Epithelial cell of esophagus (primary cell): Measurements from ENCODE around the gene MACF1.

Experiments
- DNase-seq: peaks from one replicate; pipeline ENCODE4 v3.0.0; 2010; ENCODE audit warnings: low read depth
- H3K4me3 ChIP-seq: 2 replicates; pipeline ENCODE4 v1.5.1; 2011; ENCODE audit warnings: mild to moderate bottlenecking, low read length, control low read depth
- TF ChIP-seq, protein P1 (sequence below): IDR thresholded peaks from 2 replicates; pipeline ENCODE4 v1.5.1; 2011; ENCODE audit warnings: low read depth, mild to moderate bottlenecking, low read length, control low read depth, inconsistent platforms; ENCODE audit not compliant: insufficient read depth; ENCODE audit errors: missing control alignments

The MACF1 gene

GRCh38 chr1:39406533-39407450 is 202.3 kb downstream of the MACF1 start:
- H3K4me3 ChIP-seq = no peak overlapping the region
- TF ChIP-seq, protein P1, sequence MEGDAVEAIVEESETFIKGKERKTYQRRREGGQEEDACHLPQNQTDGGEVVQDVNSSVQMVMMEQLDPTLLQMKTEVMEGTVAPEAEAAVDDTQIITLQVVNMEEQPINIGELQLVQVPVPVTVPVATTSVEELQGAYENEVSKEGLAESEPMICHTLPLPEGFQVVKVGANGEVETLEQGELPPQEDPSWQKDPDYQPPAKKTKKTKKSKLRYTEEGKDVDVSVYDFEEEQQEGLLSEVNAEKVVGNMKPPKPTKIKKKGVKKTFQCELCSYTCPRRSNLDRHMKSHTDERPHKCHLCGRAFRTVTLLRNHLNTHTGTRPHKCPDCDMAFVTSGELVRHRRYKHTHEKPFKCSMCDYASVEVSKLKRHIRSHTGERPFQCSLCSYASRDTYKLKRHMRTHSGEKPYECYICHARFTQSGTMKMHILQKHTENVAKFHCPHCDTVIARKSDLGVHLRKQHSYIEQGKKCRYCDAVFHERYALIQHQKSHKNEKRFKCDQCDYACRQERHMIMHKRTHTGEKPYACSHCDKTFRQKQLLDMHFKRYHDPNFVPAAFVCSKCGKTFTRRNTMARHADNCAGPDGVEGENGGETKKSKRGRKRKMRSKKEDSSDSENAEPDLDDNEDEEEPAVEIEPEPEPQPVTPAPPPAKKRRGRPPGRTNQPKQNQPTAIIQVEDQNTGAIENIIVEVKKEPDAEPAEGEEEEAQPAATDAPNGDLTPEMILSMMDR = no peak
- no peak for DNase-seq

DNA sequence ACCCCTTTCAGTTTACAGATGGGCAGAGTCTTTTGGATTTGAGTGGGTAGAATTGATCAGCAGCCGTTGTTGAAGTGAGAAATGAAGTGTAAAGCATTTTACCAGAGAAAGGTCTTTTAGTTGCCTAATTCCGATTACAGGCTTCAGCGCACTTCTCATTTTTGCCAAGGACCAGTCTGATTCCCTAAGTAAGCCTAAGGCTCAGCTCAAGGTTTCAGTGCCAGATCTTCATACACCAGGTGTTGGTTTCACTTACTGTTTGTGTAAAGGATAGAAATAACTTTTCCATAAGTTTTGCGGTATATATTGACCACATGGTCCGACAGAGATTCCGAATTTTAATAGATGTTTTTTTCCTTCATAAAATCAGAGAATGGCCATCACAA is 203.0 kb downstream of the MACF1 start:
- no peak overlapping the region for H3K4me3 ChIP-seq
- DNase-seq = no peak

DNA sequence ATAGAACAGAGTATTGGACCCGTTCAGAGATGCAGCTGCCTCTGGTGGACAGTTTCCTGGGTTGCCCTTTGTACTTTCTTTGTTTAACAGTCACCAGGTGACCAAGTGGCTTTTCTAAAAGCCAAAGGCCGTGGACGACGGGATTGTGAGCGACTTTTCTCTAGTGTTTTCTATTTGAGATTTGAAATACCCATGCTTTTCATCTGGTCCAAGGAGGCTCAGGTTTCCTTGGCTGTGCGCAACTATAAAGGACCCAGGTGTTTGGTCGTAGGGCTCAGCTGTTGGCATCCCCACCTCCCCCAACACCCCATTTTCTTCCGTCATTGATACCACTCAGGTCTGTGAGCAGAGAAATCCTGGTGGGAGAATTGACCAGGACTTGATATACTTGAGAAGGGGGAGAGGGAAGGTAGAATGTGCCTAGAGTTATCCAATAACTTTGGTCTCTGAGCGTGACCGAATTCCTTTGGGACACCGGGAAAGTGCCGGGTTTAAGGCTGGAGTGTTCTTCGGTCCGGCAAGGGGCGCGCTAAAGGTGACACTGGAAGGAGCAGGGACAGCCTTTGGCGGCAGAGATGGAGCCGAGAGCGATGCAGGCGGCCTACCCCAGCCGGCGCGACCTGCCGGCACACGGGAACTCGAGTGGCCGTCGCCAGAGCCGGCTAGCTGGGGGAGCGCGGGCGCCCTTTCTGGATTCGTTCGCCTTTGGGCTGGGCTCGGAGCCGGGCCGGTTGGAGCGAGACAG is 203.6 kb downstream of the MACF1 start:
- TF ChIP-seq, protein P1 = no peak
- peak overlapping the region; percentile 58 for H3K4me3 ChIP-seq
- DNase-seq = no peak

More for the DNA sequence above, 203.0 kb downstream of the MACF1 start:
- TF ChIP-seq, protein P1 = no peak

- peak overlapping the region; percentile 58 for H3K4me3 ChIP-seq
- DNase-seq = peak; percentile 93
- TF ChIP-seq, protein P1 = no peak
Measured at GRCh38 chr1:39408641-39409054, 204.2 kb downstream of the MACF1 start.

DNA sequence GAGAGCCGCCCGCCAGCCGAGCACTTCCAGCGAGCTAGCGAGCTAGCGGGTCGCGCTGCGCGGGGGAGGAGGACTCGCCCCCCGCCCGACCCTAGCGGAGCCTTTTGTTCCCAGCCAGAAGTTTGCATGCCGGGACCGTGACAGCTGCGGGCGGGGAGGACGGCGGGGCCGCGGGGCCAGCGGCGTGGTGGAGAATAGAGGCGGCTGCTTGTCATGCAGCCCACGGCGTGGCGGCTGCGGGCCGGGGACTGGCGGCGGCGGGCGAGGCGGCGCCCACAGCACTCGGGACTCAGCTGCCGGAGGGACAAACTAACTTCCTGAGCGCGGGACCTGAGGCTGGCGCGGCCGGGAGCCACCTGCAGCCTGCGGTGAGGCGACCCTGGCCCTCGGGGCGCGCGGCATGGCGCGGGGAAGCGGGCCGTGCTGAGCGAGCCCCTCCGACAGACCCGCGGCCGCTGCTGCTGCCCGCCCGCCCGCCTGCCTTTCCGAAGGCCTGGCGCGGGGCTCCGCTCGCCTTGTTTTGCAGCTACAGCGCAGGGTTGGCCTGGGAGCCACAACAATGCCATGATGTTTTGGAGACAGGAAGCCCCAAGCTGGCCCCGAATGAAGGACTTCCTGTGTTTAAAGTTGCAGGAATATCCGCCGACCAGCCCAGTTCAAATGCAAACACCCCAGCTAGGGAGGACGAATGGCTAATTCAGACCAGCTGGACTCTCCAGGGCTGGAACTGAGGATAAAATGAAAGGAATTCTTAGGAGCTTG is 204.7 kb downstream of the MACF1 start:
- TF ChIP-seq, protein P1 = no peak
- peak overlapping the region; percentile 45 for H3K4me3 ChIP-seq
- DNase-seq = peak; percentile 15

GRCh38 chr1:39410915-39411436 is 206.5 kb downstream of the MACF1 start:
- H3K4me3 ChIP-seq = no peak overlapping the region
- peak; percentile 88 for DNase-seq
- TF ChIP-seq, protein P1 = peak; percentile 89
